ENCODE data around the gene OR2A5.

Gene OR2A5

GRCh38 chr7:144004703-144005102 lies 44.0 kb upstream of the OR2A5 start:
- Histone ChIP-seq H3K27ac (ENCODE audit: low read depth, low read length) (no peak overlapping the region), H3K79me2 (ENCODE audit: insufficient read depth, low read length) (no peaks in the 10 kb centered on the region), H3K9me2 (replicated peaks; ENCODE audit: insufficient read depth, low read length) (no peaks in the 10 kb centered on the region), H3K36me3 (ENCODE audit: low read length) (no peaks in the 10 kb centered on the region), H4K20me1 (ENCODE audit: low read depth, low read length) (no peaks in the 10 kb centered on the region), H3F3A (ENCODE audit: insufficient read depth) (no peaks in the 10 kb centered on the region), H3K4me2 (ENCODE audit: low read depth, low read length, poor library complexity, severe bottlenecking) (no peak overlapping the region), H3K4me3 (ENCODE audit: insufficient read depth, low read length, poor library complexity, severe bottlenecking) (no peak overlapping the region), H2AFZ (ENCODE audit: low read depth, low read length, severe bottlenecking) (no peak overlapping the region), H3K9ac (ENCODE audit: low read length) (no peak overlapping the region), H3K9me3 (ENCODE audit: insufficient read depth, low read length) (peaks cover 4% of the 10 kb centered on the region; the same call in 1 of the 2 replicates), H3K27me3 (ENCODE audit: low read length) (no peaks in the 10 kb centered on the region)
- no peak for TF ChIP-seq EZH2phosphoT487 (conservative IDR thresholded peaks at IDR 0.05; ENCODE audit: low read length)
- TF ChIP-seq CTCF (IDR thresholded peaks at IDR 0.05; ENCODE audit: insufficient read depth, low read length, poor library complexity, severe bottlenecking), result no peak

- H3K4me2 ChIP-seq (ENCODE audit: low read depth, low read length, poor library complexity, severe bottlenecking), result no peak overlapping the region
- no peaks in the 10 kb centered on the region for H3K27me3 ChIP-seq (ENCODE audit: low read length)
- H3K27ac ChIP-seq (ENCODE audit: low read depth, low read length), result no peak overlapping the region
- H3K79me2 ChIP-seq (ENCODE audit: insufficient read depth, low read length), result no peaks in the 10 kb centered on the region
- H3K4me3 ChIP-seq (ENCODE audit: insufficient read depth, low read length, poor library complexity, severe bottlenecking), result no peak overlapping the region
- H3F3A ChIP-seq (ENCODE audit: insufficient read depth), result no peaks in the 10 kb centered on the region
- H3K9ac ChIP-seq (ENCODE audit: low read length), result no peak overlapping the region
- TF ChIP-seq CTCF (IDR thresholded peaks at IDR 0.05; ENCODE audit: insufficient read depth, low read length, poor library complexity, severe bottlenecking), result no peak
- no peak for TF ChIP-seq EZH2phosphoT487 (conservative IDR thresholded peaks at IDR 0.05; ENCODE audit: low read length)
- peaks cover 4% of the 10 kb centered on the region; the same call in 1 of the 2 replicates for H3K9me3 ChIP-seq (ENCODE audit: insufficient read depth, low read length)
- no peaks in the 10 kb centered on the region for H3K9me2 ChIP-seq (replicated peaks; ENCODE audit: insufficient read depth, low read length)
- no peaks in the 10 kb centered on the region for H3K36me3 ChIP-seq (ENCODE audit: low read length)
- H4K20me1 ChIP-seq (ENCODE audit: low read depth, low read length), result no peaks in the 10 kb centered on the region
- H2AFZ ChIP-seq (ENCODE audit: low read depth, low read length, severe bottlenecking), result no peak overlapping the region
Observed at GRCh38 chr7:144006029-144006691, 42.6 kb upstream of the OR2A5 start.

- no peaks in the 10 kb centered on the region for H4K20me1 ChIP-seq (ENCODE audit: low read depth, low read length)
- no peak for TF ChIP-seq CTCF (IDR thresholded peaks at IDR 0.05; ENCODE audit: insufficient read depth, low read length, poor library complexity, severe bottlenecking)
- TF ChIP-seq EZH2phosphoT487 (conservative IDR thresholded peaks at IDR 0.05; ENCODE audit: low read length), result no peak
Observed at GRCh38 chr7:144006692-144007042, 42.1 kb upstream of the OR2A5 start.

More at GRCh38 chr7:144006692-144007042, 42.1 kb upstream of the OR2A5 start:
- Histone ChIP-seq H3K9me3 (ENCODE audit: insufficient read depth, low read length) (peaks cover 4% of the 10 kb centered on the region; the same call in 1 of the 2 replicates), H2AFZ (ENCODE audit: low read depth, low read length, severe bottlenecking) (no peak overlapping the region), H3K36me3 (ENCODE audit: low read length) (no peaks in the 10 kb centered on the region), H3F3A (ENCODE audit: insufficient read depth) (no peaks in the 10 kb centered on the region), H3K79me2 (ENCODE audit: insufficient read depth, low read length) (no peaks in the 10 kb centered on the region), H3K9me2 (replicated peaks; ENCODE audit: insufficient read depth, low read length) (no peaks in the 10 kb centered on the region), H3K4me3 (ENCODE audit: insufficient read depth, low read length, poor library complexity, severe bottlenecking) (no peak overlapping the region), H3K9ac (ENCODE audit: low read length) (no peak overlapping the region), H3K4me2 (ENCODE audit: low read depth, low read length, poor library complexity, severe bottlenecking) (no peak overlapping the region), H3K27ac (ENCODE audit: low read depth, low read length) (no peak overlapping the region), H3K27me3 (ENCODE audit: low read length) (no peaks in the 10 kb centered on the region)
